Prostate gland (tissue), 2 donors: ENCODE results near the gene PARP1.

Source experiments
- POLR2A ChIP-seq: fragments of 450-650 bp; IDR thresholded peaks from one replicate; pipeline ENCODE4 v1.6.1; 2016; ENCODE audit warnings: antibody characterized with exemption, mild to moderate bottlenecking
- POLR2AphosphoS5 ChIP-seq: sonication (generic); formaldehyde crosslinking; IDR thresholded peaks from one replicate; pipeline ENCODE4 v1.6.1; 2017; ENCODE audit warnings: antibody characterized with exemption
- TF ChIP-seq, protein P1 (sequence below), 4 experiments: fragments of 200-600 bp in 2 of 4; fragments of 450-650 bp in 2 of 4; sonication (generic) in 2 of 4; IDR thresholded peaks; 1 replicate in 3 of 4; 2 replicates in 1 of 4; pipeline ENCODE4 v1.5.1; 2016 to 2019; ENCODE audit warnings: antibody characterized with exemption in 4 of 4, mild to moderate bottlenecking in 2 of 4, moderate library complexity in 2 of 4

DNA sequence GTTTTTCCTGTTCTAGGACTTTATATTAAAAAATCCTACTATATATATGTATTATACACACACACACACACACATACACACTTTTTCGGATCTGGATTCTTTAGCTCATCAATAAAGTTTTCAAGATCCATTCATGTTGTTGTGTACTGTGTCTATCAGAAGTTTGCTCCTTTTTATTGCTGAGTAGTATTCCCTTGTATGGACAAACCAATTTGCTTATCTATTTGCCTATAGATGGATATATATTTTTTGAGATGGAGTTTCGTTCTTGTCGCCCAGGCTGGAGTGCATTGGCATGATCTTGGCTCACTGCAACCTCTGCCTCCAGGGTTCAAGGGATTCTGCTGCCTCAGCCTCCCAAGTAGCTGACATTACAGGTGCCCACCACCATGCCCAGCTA is 78.7 kb downstream of the PARP1 start:
- no peak for TF ChIP-seq POLR2AphosphoS5
- TF ChIP-seq, protein P1, sequence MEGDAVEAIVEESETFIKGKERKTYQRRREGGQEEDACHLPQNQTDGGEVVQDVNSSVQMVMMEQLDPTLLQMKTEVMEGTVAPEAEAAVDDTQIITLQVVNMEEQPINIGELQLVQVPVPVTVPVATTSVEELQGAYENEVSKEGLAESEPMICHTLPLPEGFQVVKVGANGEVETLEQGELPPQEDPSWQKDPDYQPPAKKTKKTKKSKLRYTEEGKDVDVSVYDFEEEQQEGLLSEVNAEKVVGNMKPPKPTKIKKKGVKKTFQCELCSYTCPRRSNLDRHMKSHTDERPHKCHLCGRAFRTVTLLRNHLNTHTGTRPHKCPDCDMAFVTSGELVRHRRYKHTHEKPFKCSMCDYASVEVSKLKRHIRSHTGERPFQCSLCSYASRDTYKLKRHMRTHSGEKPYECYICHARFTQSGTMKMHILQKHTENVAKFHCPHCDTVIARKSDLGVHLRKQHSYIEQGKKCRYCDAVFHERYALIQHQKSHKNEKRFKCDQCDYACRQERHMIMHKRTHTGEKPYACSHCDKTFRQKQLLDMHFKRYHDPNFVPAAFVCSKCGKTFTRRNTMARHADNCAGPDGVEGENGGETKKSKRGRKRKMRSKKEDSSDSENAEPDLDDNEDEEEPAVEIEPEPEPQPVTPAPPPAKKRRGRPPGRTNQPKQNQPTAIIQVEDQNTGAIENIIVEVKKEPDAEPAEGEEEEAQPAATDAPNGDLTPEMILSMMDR (IDR thresholded peaks at IDR 0.05): no peak
- no peak for TF ChIP-seq POLR2A
